HEK293T (cell line): ENCODE data around the gene MYRF.

ENCODE experiments used
- BHLHE40 ChIP-seq: fragments of 450-650 bp; IDR thresholded peaks from 2 replicates; pipeline ENCODE4 v1.6.1; 2016; ENCODE audit warnings: mild to moderate bottlenecking, moderate library complexity, borderline replicate concordance
- FOXA1 ChIP-seq: fragments of 450-650 bp; IDR thresholded peaks from 2 replicates; pipeline ENCODE4 v1.6.1; 2016; ENCODE audit warnings: mild to moderate bottlenecking
- FOXK2 ChIP-seq: fragments of 450-650 bp; IDR thresholded peaks from 2 replicates; pipeline ENCODE4 v1.6.1; 2016; ENCODE audit warnings: mild to moderate bottlenecking
- HDGF ChIP-seq: fragments of 450-650 bp; IDR thresholded peaks from 2 replicates; pipeline ENCODE4 v1.6.1; 2017; ENCODE audit warnings: antibody characterized with exemption, borderline replicate concordance
- PKNOX1 ChIP-seq: fragments of 450-650 bp; IDR thresholded peaks from 2 replicates; pipeline ENCODE4 v1.6.1; 2016
- SP1 ChIP-seq: fragments of 450-650 bp; IDR thresholded peaks from 2 replicates; pipeline ENCODE4 v1.6.1; 2017
- SUZ12 ChIP-seq: fragments of 450-650 bp; IDR thresholded peaks from 2 replicates; pipeline ENCODE4 v1.6.1; 2016; ENCODE audit warnings: mild to moderate bottlenecking
- TARDBP ChIP-seq: fragments of 450-650 bp; IDR thresholded peaks from 2 replicates; pipeline ENCODE4 v1.6.1; 2016

- TF ChIP-seq FOXK2 (no peak), HDGF (no peak), FOXA1 (no peak), BHLHE40 (no peak), SUZ12 (no peak), TARDBP (no peak), PKNOX1 (no peak), SP1 (no peak)
Measured at GRCh38 chr11:61706452-61707400, 45.7 kb upstream of the MYRF start.
